Natural killer cell (primary cell): ENCODE results near the gene TFAP2B. TPM values are rescaled to one million over a fixed set of nuclear protein-coding genes. Genes with fewer than 3 reads are reported as not detected.

Source experiments
- ATAC-seq, 3 donors: fragments of 150-1000 bp in 2 of 3; fragments of 200-7000 bp in 1 of 3; cut with Tn5 transposase; 1 replicate in 1 of 3; 2 replicates in 2 of 3; pipeline ENCODE4 v1.10.0; 2021; ENCODE audit warnings: mild to moderate bottlenecking in 2 of 3, moderate library complexity in 2 of 3
- DNase-seq, 2 donors: peaks; one replicate each; pipeline versions ENCODE4 v3.0.0 to v3.0.0-alpha.2; 2013 to 2021; ENCODE audit warnings: mixed read lengths in 1 of 2
- H3K27ac ChIP-seq: one replicate; pipeline ENCODE4 v1.5.1; 2013; ENCODE audit warnings: mild to moderate bottlenecking, low read length
- H3K27me3 ChIP-seq: one replicate; pipeline ENCODE4 v1.6.1; 2013; ENCODE audit warnings: low read length; ENCODE audit not compliant: control insufficient read depth, insufficient read depth
- H3K36me3 ChIP-seq: one replicate; pipeline ENCODE4 v1.6.1; 2013; ENCODE audit warnings: low read length; ENCODE audit not compliant: control insufficient read depth, insufficient read depth
- H3K4me1 ChIP-seq: one replicate; pipeline ENCODE4 v1.6.1; 2013; ENCODE audit warnings: low read length; ENCODE audit not compliant: control insufficient read depth, insufficient read depth
- H3K4me3 ChIP-seq: one replicate; pipeline ENCODE4 v1.5.1; 2013; ENCODE audit warnings: low read length
- H3K9me3 ChIP-seq: one replicate; pipeline ENCODE4 v1.6.1; 2013; ENCODE audit warnings: low read length; ENCODE audit not compliant: control insufficient read depth, insufficient read depth
- H3K27ac Mint-ChIP-seq, 2 donors: one replicate each; pipeline ENCODE4 v1.8.0; 2022; ENCODE audit warnings: mild to moderate bottlenecking in 2 of 2, mixed read lengths in 2 of 2, moderate library complexity in 1 of 2
- H3K27me3 Mint-ChIP-seq, 2 donors: one replicate each; pipeline ENCODE4 v1.8.0; 2022; ENCODE audit warnings: low read depth in 2 of 2, mixed read lengths in 2 of 2
- H3K36me3 Mint-ChIP-seq: one replicate; pipeline ENCODE4 v1.8.0; 2022; ENCODE audit warnings: mixed read lengths
- H3K4me1 Mint-ChIP-seq, 2 donors: one replicate each; pipeline ENCODE4 v1.8.0; 2022; ENCODE audit warnings: mixed read lengths in 2 of 2
- H3K4me3 Mint-ChIP-seq: one replicate; pipeline ENCODE4 v1.8.0; 2022; ENCODE audit warnings: mild to moderate bottlenecking, moderate library complexity, mixed read lengths
- H3K9me3 Mint-ChIP-seq, 2 donors: one replicate each; pipeline ENCODE4 v1.8.0; 2022; ENCODE audit warnings: mixed read lengths in 2 of 2
- CTCF ChIP-seq: fragments of 200-600 bp; IDR thresholded peaks from one replicate; pipeline ENCODE4 v1.8.0; 2022; ENCODE audit warnings: antibody characterized with exemption
- WGBS: methylation state at CpG from one replicate; pipeline ENCODE4 v1.1.7; 2013; ENCODE audit warnings: missing lambda C conversion rate; ENCODE audit not compliant: insufficient coverage; 5-methylcytosine and 5-hydroxymethylcytosine counted together
- intact Hi-C: fragments of 100-400 bp; cut with micrococcal nuclease; formaldehyde crosslinking; loops from one replicate; pipeline ENCODE4 v1.14.2; 2022
- total RNA-seq, 4 donors: library from RNA; stranded (reverse); fragments of 120-200 nt in 1 of 4; gene quantifications; one replicate each; pipeline versions ENCODE4 v1.2.3 to v1.2.4, GENCODE V29; 2013 to 2022

Gene TFAP2B
- total RNA-seq, 3 donors from 2014 or later (not counting 1 experiment from before 2014, with no cell fraction given): not detected

GRCh38 chr6:50829049-50829448, 10.4 kb downstream of the TFAP2B start:
- Mint-ChIP-seq H3K4me3 (no peak overlapping the region), H3K27ac (no peak overlapping the region), H3K27me3 (peaks cover 47 to 56% of the 10 kb centered on the region in 2 donors), H3K4me1 (no peaks in the 10 kb centered on the region), H3K36me3 (peaks cover 24% of the 10 kb centered on the region), H3K9me3 (peaks cover 2 to 9% of the 10 kb centered on the region in 2 donors)
- Histone ChIP-seq H3K4me3 (no peak overlapping the region), H3K9me3 (peaks cover 10% of the 10 kb centered on the region), H3K27ac (no peak overlapping the region), H3K4me1 (no peaks in the 10 kb centered on the region), H3K36me3 (no peaks in the 10 kb centered on the region), H3K27me3 (peaks cover 18% of the 10 kb centered on the region)
- 50% methylated on average over 1 of the region's 2 CpGs for WGBS
- no peak for DNase-seq
- ATAC-seq: no peak
- intact Hi-C loops: no loop called here
- TF ChIP-seq CTCF: no peak

DNA sequence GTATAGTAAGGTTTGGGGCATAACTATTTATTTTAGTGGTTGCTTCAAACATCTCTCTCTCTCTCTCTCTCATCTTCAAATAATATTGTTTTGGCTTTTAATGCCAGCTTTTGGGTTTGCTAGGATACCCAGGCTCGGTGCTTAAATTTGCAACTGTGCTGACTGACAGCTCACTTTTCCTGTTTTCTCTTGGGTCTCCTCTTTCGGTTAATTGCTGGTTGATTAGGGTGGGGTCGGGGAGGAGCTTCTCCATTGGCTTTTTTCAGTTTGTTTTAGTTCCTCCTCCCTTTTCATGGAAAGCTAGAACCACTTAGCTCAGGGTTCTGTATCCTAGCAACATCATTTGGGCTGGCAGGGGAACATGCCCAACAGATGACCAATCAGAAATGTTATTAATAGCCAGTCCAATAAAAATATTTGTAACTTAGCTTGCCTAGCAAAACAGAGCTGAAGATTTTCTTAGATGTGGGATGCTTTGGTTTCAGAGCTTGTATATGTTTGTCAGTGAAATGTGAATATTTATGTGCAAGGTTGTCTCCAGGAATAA, 11.3 kb downstream of the TFAP2B start:
- H3K36me3 Mint-ChIP-seq: peaks cover 18% of the 10 kb centered on the region
- no peak overlapping the region for H3K27ac Mint-ChIP-seq
- TF ChIP-seq CTCF: no peak
- WGBS: 8% methylated on average over 3 of the region's 3 CpGs
- Histone ChIP-seq H3K4me3 (no peak overlapping the region), H3K9me3 (peaks cover 10% of the 10 kb centered on the region), H3K27me3 (peaks cover 13% of the 10 kb centered on the region), H3K4me1 (no peaks in the 10 kb centered on the region), H3K27ac (no peak overlapping the region), H3K36me3 (no peaks in the 10 kb centered on the region)
- H3K4me1 Mint-ChIP-seq: no peaks in the 10 kb centered on the region
- H3K4me3 Mint-ChIP-seq: no peak overlapping the region
- intact Hi-C loops: no loop called here
- H3K9me3 Mint-ChIP-seq: peaks cover 2 to 7% of the 10 kb centered on the region in 2 donors
- H3K27me3 Mint-ChIP-seq: peaks cover 42 to 56% of the 10 kb centered on the region in 2 donors
- DNase-seq: no peak
- no peak for ATAC-seq

DNA sequence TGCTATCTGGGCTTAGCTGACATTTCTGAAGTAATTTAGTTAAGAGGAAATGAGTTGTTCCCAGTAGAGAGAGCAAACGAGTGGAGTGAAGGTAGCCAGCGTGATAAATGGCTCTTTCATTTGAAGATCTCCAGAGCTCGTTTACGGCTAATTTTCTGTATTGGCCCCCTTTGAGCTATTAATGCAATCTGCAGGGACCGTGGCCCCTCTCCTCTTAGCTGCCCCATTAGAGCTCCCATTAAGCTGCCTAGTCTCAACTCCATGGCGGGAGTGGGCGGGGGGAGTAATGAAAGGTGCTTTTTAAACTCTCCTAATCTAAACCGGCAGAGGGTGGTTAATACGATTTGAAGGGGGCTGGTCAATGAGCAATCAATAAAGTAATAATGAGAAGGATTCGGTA, 12.5 kb downstream of the TFAP2B start:
- DNase-seq (no peak), ATAC-seq (no peak)
- peaks cover 2 to 11% of the 10 kb centered on the region in 2 donors for H3K9me3 Mint-ChIP-seq
- intact Hi-C loops: no loop called here
- Histone ChIP-seq H3K36me3 (no peaks in the 10 kb centered on the region), H3K4me3 (no peak overlapping the region), H3K4me1 (no peaks in the 10 kb centered on the region), H3K27ac (no peak overlapping the region), H3K9me3 (no peaks in the 10 kb centered on the region), H3K27me3 (peaks cover 9% of the 10 kb centered on the region)
- H3K4me1 Mint-ChIP-seq: no peaks in the 10 kb centered on the region
- WGBS: 10% methylated on average over 7 of the region's 10 CpGs
- TF ChIP-seq CTCF: no peak
- H3K36me3 Mint-ChIP-seq: peaks cover 20% of the 10 kb centered on the region
- peaks cover 41 to 56% of the 10 kb centered on the region in 2 donors for H3K27me3 Mint-ChIP-seq
- no peak overlapping the region for H3K4me3 Mint-ChIP-seq
- no peak overlapping the region for H3K27ac Mint-ChIP-seq

GRCh38 chr6:50832912-50833311, 14.2 kb downstream of the TFAP2B start:
- Mint-ChIP-seq H3K4me3 (no peak overlapping the region), H3K27me3 (peaks cover 38 to 57% of the 10 kb centered on the region in 2 donors), H3K27ac (no peak overlapping the region), H3K36me3 (peaks cover 28% of the 10 kb centered on the region), H3K4me1 (no peaks in the 10 kb centered on the region), H3K9me3 (peaks cover 2 to 11% of the 10 kb centered on the region in 2 donors)
- ATAC-seq (no peak), DNase-seq (no peak)
- Histone ChIP-seq H3K36me3 (no peaks in the 10 kb centered on the region), H3K27me3 (peaks cover 13% of the 10 kb centered on the region), H3K4me3 (no peak overlapping the region), H3K27ac (no peak overlapping the region), H3K9me3 (no peaks in the 10 kb centered on the region), H3K4me1 (no peaks in the 10 kb centered on the region)
- intact Hi-C loops: no loop called here
- 100% methylated on average over 1 of the region's 1 CpG for WGBS
- TF ChIP-seq CTCF: no peak
